Activated CD8-positive, alpha-beta T cell treated with anti-CD3 and anti-CD28 coated beads for 36 hours (primary cell): ENCODE results near the gene RASGRF2. TPM values are rescaled to one million over a fixed set of nuclear protein-coding genes. Genes with fewer than 3 reads are reported as not detected.

ENCODE experiments used
- ATAC-seq: fragments of 200-7000 bp; cut with Tn5 transposase; one replicate; pipeline ENCODE4 v1.10.0; 2021; ENCODE audit warnings: mild to moderate bottlenecking, moderate library complexity
- CTCF ChIA-PET: fragments of 350-600 bp; sonication (Branson Sonifier 250); formaldehyde crosslinking; loops from one replicate; lab custom pipeline; 2021; ENCODE audit warnings: antibody characterized with exemption; lab: Charles Lee
- POLR2A ChIA-PET: fragments of 350-600 bp; sonication (Branson Sonifier 250); formaldehyde crosslinking; loops from one replicate; lab custom pipeline; 2021; ENCODE audit warnings: antibody characterized with exemption; lab: Charles Lee
- DNase-seq: peaks from one replicate; pipeline ENCODE4 v3.0.0-alpha.2; 2020
- H3K27ac Mint-ChIP-seq: one replicate; pipeline ENCODE4 v1.8.0; 2021; ENCODE audit warnings: mild to moderate bottlenecking, mixed read lengths
- H3K27me3 Mint-ChIP-seq: one replicate; pipeline ENCODE4 v1.8.0; 2021; ENCODE audit warnings: mixed read lengths
- H3K36me3 Mint-ChIP-seq: one replicate; pipeline ENCODE4 v1.8.0; 2021; ENCODE audit warnings: low read depth, mixed read lengths
- H3K4me1 Mint-ChIP-seq: one replicate; pipeline ENCODE4 v1.8.0; 2021; ENCODE audit warnings: low read depth, mixed read lengths
- H3K4me3 Mint-ChIP-seq: one replicate; pipeline ENCODE4 v1.8.0; 2021; ENCODE audit warnings: mild to moderate bottlenecking, moderate library complexity, mixed read lengths
- H3K9me3 Mint-ChIP-seq: one replicate; pipeline ENCODE4 v1.8.0; 2021; ENCODE audit warnings: mixed read lengths
- CTCF ChIP-seq: fragments of 200-600 bp; IDR thresholded peaks from one replicate; pipeline ENCODE4 v1.8.0; 2022; ENCODE audit warnings: antibody characterized with exemption, mild to moderate bottlenecking
- intact Hi-C: fragments of 100-400 bp; cut with micrococcal nuclease; formaldehyde crosslinking; loops from one replicate; pipeline ENCODE4 v1.10.0; 2022
- total RNA-seq, 2 experiments: library from RNA; stranded (reverse); gene quantifications; one replicate each; pipeline ENCODE4 v1.2.3, GENCODE V29; 2021

RASGRF2 gene
- total RNA-seq, 2 experiments from 2014 or later: 14.9 to 15.8 TPM

DNA sequence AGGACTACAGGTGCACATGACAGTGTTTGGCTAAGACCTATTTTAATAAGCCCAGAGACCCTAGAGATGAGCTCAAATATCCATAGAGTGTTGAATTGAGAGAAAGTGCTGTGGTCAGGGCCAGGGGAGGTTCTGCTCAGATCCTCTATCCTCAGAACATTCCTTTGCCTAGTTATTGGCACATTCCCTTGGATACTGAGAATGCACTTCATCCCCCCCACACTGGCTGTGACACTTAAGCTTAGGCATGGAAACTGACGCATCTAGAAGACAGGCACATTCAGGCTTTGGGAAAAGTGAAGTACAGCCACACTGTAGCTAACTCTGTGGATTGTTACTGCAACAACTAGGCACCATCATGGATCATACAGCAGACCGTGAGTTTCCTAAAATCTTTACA lies 27.1 kb upstream of the RASGRF2 start:
- peaks cover 4% of the 10 kb centered on the region for H3K4me1 Mint-ChIP-seq
- no peaks in the 10 kb centered on the region for H3K36me3 Mint-ChIP-seq
- DNase-seq (no peak), ATAC-seq (no peak)
- TF ChIP-seq CTCF: no peak
- POLR2A ChIA-PET: no interaction called here
- CTCF ChIA-PET: no interaction called here
- intact Hi-C loops: no loop called here
- no peak overlapping the region for H3K27ac Mint-ChIP-seq
- H3K27me3 Mint-ChIP-seq: no peaks in the 10 kb centered on the region
- H3K9me3 Mint-ChIP-seq: no peaks in the 10 kb centered on the region
- H3K4me3 Mint-ChIP-seq: no peak overlapping the region

DNA sequence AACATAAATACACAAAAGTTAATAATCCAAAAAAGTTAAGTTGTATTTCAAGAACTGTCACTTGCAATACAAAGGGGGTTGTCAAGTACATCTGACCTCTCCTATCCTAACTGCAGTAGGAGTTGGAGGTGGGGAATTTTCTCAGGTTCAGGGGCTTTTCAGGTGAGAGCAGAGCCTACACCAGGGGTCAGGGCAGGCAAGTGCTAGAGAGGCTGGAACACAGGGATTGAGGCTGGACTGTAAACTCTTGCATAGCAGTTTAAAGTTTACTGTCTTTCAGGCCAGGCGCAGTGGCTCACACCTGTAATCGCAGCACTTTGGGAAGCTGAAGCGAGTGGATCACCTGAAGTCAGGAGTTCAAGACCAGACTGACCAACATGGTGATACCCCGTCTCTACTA lies 25.4 kb upstream of the RASGRF2 start:
- Mint-ChIP-seq H3K4me1 (peaks cover 4% of the 10 kb centered on the region), H3K36me3 (no peaks in the 10 kb centered on the region), H3K4me3 (no peak overlapping the region), H3K9me3 (no peaks in the 10 kb centered on the region), H3K27ac (no peak overlapping the region), H3K27me3 (no peaks in the 10 kb centered on the region)
- CTCF ChIA-PET: interaction anchor here (2.5 kb wide), 1 partner anchor 174 kb away, joined by 11 read pairs; no protein-coding TSS in a partner anchor
- ATAC-seq (no peak), DNase-seq (no peak)
- intact Hi-C loops: no loop called here
- TF ChIP-seq CTCF: no peak
- POLR2A ChIA-PET: no interaction called here

- no peak overlapping the region for H3K27ac Mint-ChIP-seq
- peaks cover 4% of the 10 kb centered on the region for H3K4me1 Mint-ChIP-seq
- TF ChIP-seq CTCF: no peak
- ATAC-seq (no peak), DNase-seq (no peak)
- H3K36me3 Mint-ChIP-seq: no peaks in the 10 kb centered on the region
- H3K9me3 Mint-ChIP-seq: no peaks in the 10 kb centered on the region
- H3K4me3 Mint-ChIP-seq: no peak overlapping the region
- intact Hi-C loops: no loop called here
- ChIA-PET CTCF (interaction anchor here (0.6 to 2.5 kb wide), 4 partner anchors 9 to 251 kb away, joined by 3 to 11 read pairs (median 5); no protein-coding TSS in a partner anchor), POLR2A (interaction anchor here (0.5 kb wide), 1 partner anchor 174 kb away, joined by 3 read pairs; no protein-coding TSS in a partner anchor)
- H3K27me3 Mint-ChIP-seq: no peaks in the 10 kb centered on the region
These were observed 24.3 kb upstream of the RASGRF2 start for GRCh38 chr5:80935811-80936385.

DNA sequence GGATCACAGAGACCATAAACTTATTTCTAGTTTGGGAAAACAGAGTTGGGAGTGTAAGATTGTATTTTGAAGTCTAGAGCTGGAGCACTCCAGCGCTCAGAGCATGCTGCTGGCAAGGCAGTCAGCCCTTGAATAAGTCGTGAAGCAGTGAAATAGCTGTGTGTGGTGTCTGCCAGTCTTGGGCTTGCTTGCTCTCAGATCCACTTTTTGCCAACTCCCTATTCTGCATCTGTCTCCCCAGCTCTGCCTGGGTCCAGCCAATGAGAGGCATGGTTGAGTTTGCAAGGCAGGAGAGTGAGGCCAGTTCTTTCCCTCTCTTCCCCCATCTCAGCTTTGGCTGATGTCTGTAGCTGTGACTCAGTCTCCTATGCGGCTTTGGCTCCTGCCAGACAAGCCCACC lies 23.3 kb upstream of the RASGRF2 start:
- intact Hi-C loops: no loop called here
- no peaks in the 10 kb centered on the region for H3K27me3 Mint-ChIP-seq
- DNase-seq (no peak), ATAC-seq (no peak)
- peaks cover 4% of the 10 kb centered on the region for H3K4me1 Mint-ChIP-seq
- TF ChIP-seq CTCF: no peak
- H3K4me3 Mint-ChIP-seq: no peak overlapping the region
- H3K9me3 Mint-ChIP-seq: no peaks in the 10 kb centered on the region
- H3K36me3 Mint-ChIP-seq: no peaks in the 10 kb centered on the region
- H3K27ac Mint-ChIP-seq: no peak overlapping the region
- CTCF ChIA-PET: interaction anchor here (1.1 to 2.5 kb wide), 4 partner anchors 10 to 172 kb away, joined by 3 to 11 read pairs (median 4); no protein-coding TSS in a partner anchor
- POLR2A ChIA-PET: no interaction called here

GRCh38 chr5:80937584-80938356 lies 22.4 kb upstream of the RASGRF2 start:
- Mint-ChIP-seq H3K4me1 (peaks cover 4% of the 10 kb centered on the region), H3K36me3 (no peaks in the 10 kb centered on the region), H3K9me3 (no peaks in the 10 kb centered on the region), H3K27ac (no peak overlapping the region), H3K27me3 (no peaks in the 10 kb centered on the region), H3K4me3 (no peak overlapping the region)
- intact Hi-C loops: no loop called here
- ATAC-seq (no peak), DNase-seq (no peak)
- ChIA-PET CTCF (interaction anchor here (1.1 to 1.5 kb wide), 2 partner anchors 11 to 170 kb away, joined by 3 to 6 read pairs; no protein-coding TSS in a partner anchor), POLR2A (no interaction called here)
- no peak for TF ChIP-seq CTCF
